Activated naive CD4-positive, alpha-beta T cell treated with anti-CD3 and anti-CD28 coated beads, Interleukin-2, amount 10 ng/mL, durations not matched to agents 7 days and 5 days (primary cell): ENCODE data around the gene PYM1.
"Not testable (repeated sequence)": the region's sequence is repeated elsewhere in the genome, so short reads cannot be mapped to it uniquely, and the experiment has no call there.

ENCODE experiments used
- CTCF ChIA-PET: fragments of 350-600 bp; sonication (Branson Sonifier 250); formaldehyde crosslinking; loops from one replicate; lab custom pipeline; 2021; ENCODE audit warnings: antibody characterized with exemption; lab: Charles Lee
- DNase-seq: peaks from one replicate; pipeline ENCODE4 v3.0.0-alpha.2; 2020
- H3K27ac Mint-ChIP-seq: one replicate; pipeline ENCODE4 v1.8.0; 2021; ENCODE audit warnings: mild to moderate bottlenecking, moderate library complexity, mixed read lengths
- H3K27me3 Mint-ChIP-seq: one replicate; pipeline ENCODE4 v1.8.0; 2021; ENCODE audit warnings: mild to moderate bottlenecking, mixed read lengths
- H3K36me3 Mint-ChIP-seq: one replicate; pipeline ENCODE4 v1.8.0; 2021; ENCODE audit warnings: mixed read lengths
- H3K4me1 Mint-ChIP-seq: one replicate; pipeline ENCODE4 v1.8.0; 2021; ENCODE audit warnings: mixed read lengths
- H3K4me3 Mint-ChIP-seq: one replicate; pipeline ENCODE4 v1.8.0; 2021; ENCODE audit warnings: mild to moderate bottlenecking, moderate library complexity, mixed read lengths
- H3K9me3 Mint-ChIP-seq: one replicate; pipeline ENCODE4 v1.8.0; 2021; ENCODE audit warnings: mixed read lengths

Gene PYM1

GRCh38 chr12:55933169-55933798 is 5.6 kb upstream of the PYM1 start:
- Mint-ChIP-seq H3K4me1 (peaks cover 62% of the 10 kb centered on the region), H3K4me3 (peak overlapping the region; percentile 92), H3K27ac (peak overlapping the region; percentile 100), H3K36me3 (peaks cover 69% of the 10 kb centered on the region), H3K9me3 (no peaks in the 10 kb centered on the region), H3K27me3 (no peaks in the 10 kb centered on the region)
- DNase-seq: peak; percentile 40
- CTCF ChIA-PET: interaction anchor here (0.8 to 2.6 kb wide), 4 partner anchors 52 to 194 kb away, joined by 3 to 16 read pairs (median 4); no protein-coding TSS in a partner anchor

- H3K27ac Mint-ChIP-seq: peak overlapping the region; percentile 100
- CTCF ChIA-PET: interaction anchor here (0.8 to 2.6 kb wide), 3 partner anchors 112 to 193 kb away, joined by 3 to 16 read pairs (median 4); no protein-coding TSS in a partner anchor
- peaks cover 67% of the 10 kb centered on the region for H3K36me3 Mint-ChIP-seq
- no peaks in the 10 kb centered on the region for H3K27me3 Mint-ChIP-seq
- H3K9me3 Mint-ChIP-seq: no peaks in the 10 kb centered on the region
- peaks cover 58% of the 10 kb centered on the region for H3K4me1 Mint-ChIP-seq
- peak overlapping the region; percentile 92 for H3K4me3 Mint-ChIP-seq
- peak; percentile 62 for DNase-seq
Measured at GRCh38 chr12:55932551-55932910, 4.8 kb upstream of the PYM1 start.

GRCh38 chr12:55931780-55932550 is 4.3 kb upstream of the PYM1 start:
- Mint-ChIP-seq H3K36me3 (peaks cover 66% of the 10 kb centered on the region), H3K4me1 (peaks cover 52% of the 10 kb centered on the region), H3K9me3 (no peaks in the 10 kb centered on the region), H3K4me3 (peak overlapping the region; percentile 92), H3K27me3 (no peaks in the 10 kb centered on the region), H3K27ac (peak overlapping the region; percentile 100)
- DNase-seq: peak; percentile 57
- CTCF ChIA-PET: interaction anchor here (2.7 kb wide), 1 partner anchor 8 kb away, joined by 18 read pairs; no protein-coding TSS in a partner anchor

GRCh38 chr12:55931317-55931779 is 3.7 kb upstream of the PYM1 start:
- CTCF ChIA-PET: interaction anchor here (2.7 kb wide), 1 partner anchor 8 kb away, joined by 18 read pairs; no protein-coding TSS in a partner anchor
- Mint-ChIP-seq H3K27ac (peak overlapping the region; percentile 100), H3K4me3 (peak overlapping the region; percentile 92), H3K27me3 (no peaks in the 10 kb centered on the region), H3K36me3 (peaks cover 64% of the 10 kb centered on the region), H3K4me1 (peaks cover 48% of the 10 kb centered on the region), H3K9me3 (no peaks in the 10 kb centered on the region)
- peak; percentile 26 for DNase-seq

GRCh38 chr12:55930771-55931316 is 3.1 kb upstream of the PYM1 start, which contains the start of gene DGKA:
DGKA (plus strand) TSS chr12:55931162; CDS start chr12:55936504, 5,342 bp downstream.
- Mint-ChIP-seq H3K9me3 (no peaks in the 10 kb centered on the region), H3K36me3 (peaks cover 60% of the 10 kb centered on the region), H3K4me1 (peaks cover 48% of the 10 kb centered on the region), H3K27ac (peak within 1 kb of the TSS; percentile 100), H3K4me3 (peak within 1 kb of the TSS; percentile 92), H3K27me3 (no peaks in the 10 kb centered on the region)
- CTCF ChIA-PET: interaction anchor here (0.7 to 2.7 kb wide), 5 partner anchors 9 to 192 kb away, joined by 3 to 18 read pairs (median 3); partner anchors contain the start of genes DNAJC14 and RAB5B
- DNase-seq: peak; percentile 95

- Mint-ChIP-seq H3K27me3 (no peaks in the 10 kb centered on the region), H3K4me3 (peak overlapping the region; percentile 92), H3K9me3 (no peaks in the 10 kb centered on the region), H3K27ac (peak overlapping the region; percentile 100), H3K4me1 (peaks cover 48% of the 10 kb centered on the region), H3K36me3 (peaks cover 59% of the 10 kb centered on the region)
- peak; percentile 95 for DNase-seq
- CTCF ChIA-PET: interaction anchor here (2.7 kb wide), 1 partner anchor 10 kb away, joined by 18 read pairs; no protein-coding TSS in a partner anchor
Measured at GRCh38 chr12:55929306-55929791, 1.7 kb upstream of the PYM1 start.

GRCh38 chr12:55926738-55927587 is 731 bp downstream of the PYM1 start:
- no peaks in the 10 kb centered on the region for H3K27me3 Mint-ChIP-seq
- no peaks in the 10 kb centered on the region for H3K9me3 Mint-ChIP-seq
- CTCF ChIA-PET: interaction anchor here (0.6 to 3.7 kb wide), 10 partner anchors 10 to 188 kb away, joined by 3 to 66 read pairs (median 4); partner anchors contain the start of genes DNAJC14, ORMDL2 and SARNP
- peak overlapping the region; percentile 100 for H3K27ac Mint-ChIP-seq
- peak overlapping the region; percentile 92 for H3K4me3 Mint-ChIP-seq
- peaks cover 48% of the 10 kb centered on the region for H3K36me3 Mint-ChIP-seq
- DNase-seq: peak; percentile 97
- H3K4me1 Mint-ChIP-seq: peaks cover 50% of the 10 kb centered on the region

- Mint-ChIP-seq H3K27me3 (no peaks in the 10 kb centered on the region), H3K4me1 (peaks cover 57% of the 10 kb centered on the region), H3K27ac (peak overlapping the region; percentile 100), H3K9me3 (no peaks in the 10 kb centered on the region), H3K36me3 (peaks cover 45% of the 10 kb centered on the region), H3K4me3 (peak overlapping the region; percentile 92)
- DNase-seq: peak; percentile 33
- CTCF ChIA-PET: interaction anchor here (0.7 to 3.7 kb wide), 11 partner anchors 9 to 187 kb away, joined by 3 to 66 read pairs (median 4); partner anchors contain the start of gene DNAJC14
Measured at GRCh38 chr12:55925870-55926737, 1.6 kb downstream of the PYM1 start.

- peaks cover 58% of the 10 kb centered on the region for H3K4me1 Mint-ChIP-seq
- H3K27me3 Mint-ChIP-seq: no peaks in the 10 kb centered on the region
- peak overlapping the region; percentile 100 for H3K27ac Mint-ChIP-seq
- H3K4me3 Mint-ChIP-seq: peak overlapping the region; percentile 92
- no peaks in the 10 kb centered on the region for H3K9me3 Mint-ChIP-seq
- no peak for DNase-seq
- H3K36me3 Mint-ChIP-seq: peaks cover 46% of the 10 kb centered on the region
- CTCF ChIA-PET: interaction anchor here (0.9 to 3.7 kb wide), 8 partner anchors 9 to 187 kb away, joined by 3 to 66 read pairs (median 5); partner anchors contain the start of genes DNAJC14, ORMDL2 and SARNP
Measured at GRCh38 chr12:55925371-55925770, 2.3 kb downstream of the PYM1 start.

- DNase-seq, H3K4me3 Mint-ChIP-seq, CTCF ChIA-PET, H3K27me3 Mint-ChIP-seq, H3K9me3 Mint-ChIP-seq: not testable (repeated sequence)
- peaks cover 49% of the 10 kb centered on the region for H3K36me3 Mint-ChIP-seq
- H3K27ac Mint-ChIP-seq: peak overlapping the region; percentile 17
- peaks cover 55% of the 10 kb centered on the region for H3K4me1 Mint-ChIP-seq
Measured at GRCh38 chr12:55923648-55924047, 4.0 kb downstream of the PYM1 start.

GRCh38 chr12:55922126-55922525 is 5.6 kb downstream of the PYM1 start:
- CTCF ChIA-PET: interaction anchor here (0.6 kb wide), 2 partner anchors 266 to 597 kb away, joined by 3 to 5 read pairs; no protein-coding TSS in a partner anchor
- H3K36me3 Mint-ChIP-seq: peaks cover 46% of the 10 kb centered on the region
- H3K4me1 Mint-ChIP-seq: peaks cover 57% of the 10 kb centered on the region
- no peaks in the 10 kb centered on the region for H3K9me3 Mint-ChIP-seq
- DNase-seq: no peak
- H3K27ac Mint-ChIP-seq: peak overlapping the region; percentile 29
- H3K27me3 Mint-ChIP-seq: no peaks in the 10 kb centered on the region
- H3K4me3 Mint-ChIP-seq: no peak overlapping the region

- not testable (repeated sequence) for H3K9me3 Mint-ChIP-seq, H3K27ac Mint-ChIP-seq, DNase-seq, H3K27me3 Mint-ChIP-seq, H3K4me3 Mint-ChIP-seq
- CTCF ChIA-PET: interaction anchor here (0.9 kb wide), 1 partner anchor 21 kb away, joined by 3 read pairs; no protein-coding TSS in a partner anchor
- Mint-ChIP-seq H3K4me1 (peaks cover 60% of the 10 kb centered on the region), H3K36me3 (peaks cover 44% of the 10 kb centered on the region)
Measured at GRCh38 chr12:55919032-55919431, 8.7 kb downstream of the PYM1 start.
